Neural progenitor cell (in vitro differentiated cells): ENCODE data around the gene DISC1. TPM values are rescaled to one million over a fixed set of nuclear protein-coding genes. Genes with fewer than 3 reads are reported as not detected.

ENCODE experiments used
- DNase-seq: peaks from one replicate; pipeline ENCODE4 v3.0.0-alpha.2; 2016; ENCODE audit warnings: low spot score
- H2AFZ ChIP-seq: fragments of 200-600 bp; sonication (generic); replicated peaks from 2 replicates; pipeline ENCODE4 v1.6.1; 2016; ENCODE audit warnings: antibody characterized with exemption
- H3F3A ChIP-seq: fragments of 200-600 bp; sonication (generic); 2 replicates; pipeline ENCODE4 v1.6.1; 2016; ENCODE audit warnings: antibody characterized with exemption, low read depth
- H3K27ac ChIP-seq: fragments of 200-600 bp; sonication (generic); 2 replicates; pipeline ENCODE4 v1.5.1; 2016; ENCODE audit warnings: mild to moderate bottlenecking
- H3K27me3 ChIP-seq: fragments of 200-600 bp; sonication (generic); 2 replicates; pipeline ENCODE4 v1.6.1; 2016; ENCODE audit warnings: mild to moderate bottlenecking, moderate library complexity
- H3K36me3 ChIP-seq: fragments of 200-600 bp; sonication (generic); 2 replicates; pipeline ENCODE4 v1.5.1; 2016
- H3K4me1 ChIP-seq: fragments of 200-600 bp; sonication (generic); 2 replicates; pipeline ENCODE4 v1.6.1; 2016; ENCODE audit warnings: mixed run types
- H3K4me2 ChIP-seq: fragments of 200-600 bp; sonication (generic); 2 replicates; pipeline ENCODE4 v1.6.1; 2016
- H3K4me3 ChIP-seq: fragments of 200-600 bp; sonication (generic); 2 replicates; pipeline ENCODE4 v1.5.1; 2016
- H3K79me2 ChIP-seq: fragments of 200-600 bp; sonication (generic); 2 replicates; pipeline ENCODE4 v1.6.1; 2016; ENCODE audit warnings: low read depth
- H3K9ac ChIP-seq: fragments of 200-600 bp; sonication (generic); 2 replicates; pipeline ENCODE4 v1.6.1; 2016
- H3K9me3 ChIP-seq: fragments of 200-600 bp; sonication (generic); 2 replicates; pipeline ENCODE4 v1.5.1; 2016; ENCODE audit warnings: low read depth
- H4K20me1 ChIP-seq: fragments of 200-600 bp; sonication (generic); 2 replicates; pipeline ENCODE4 v1.6.1; 2016; ENCODE audit warnings: low read depth
- H3K27ac Mint-ChIP-seq: 3 replicates; pipeline ENCODE4 v1.8.0; 2021; ENCODE audit warnings: mixed read lengths
- H3K27me3 Mint-ChIP-seq: 2 replicates; pipeline ENCODE4 v1.8.0; 2022; ENCODE audit warnings: low read depth, mild to moderate bottlenecking, inconsistent platforms, moderate library complexity, mixed read lengths; ENCODE audit not compliant: insufficient read depth
- H3K36me3 Mint-ChIP-seq: 3 replicates; pipeline ENCODE4 v1.8.0; 2021; ENCODE audit warnings: mixed read lengths
- H3K4me1 Mint-ChIP-seq: 3 replicates; pipeline ENCODE4 v1.8.0; 2021; ENCODE audit warnings: mixed read lengths
- H3K4me3 Mint-ChIP-seq: 3 replicates; pipeline ENCODE4 v1.8.0; 2021; ENCODE audit warnings: mild to moderate bottlenecking, moderate library complexity, mixed read lengths
- H3K9me3 Mint-ChIP-seq: 3 replicates; pipeline ENCODE4 v1.8.0; 2020; ENCODE audit warnings: mixed read lengths
- EZH2 ChIP-seq: fragments of 200-600 bp; sonication (generic); IDR thresholded peaks from 2 replicates; pipeline ENCODE4 v1.6.1; 2017; ENCODE audit warnings: antibody characterized with exemption, mild to moderate bottlenecking, moderate library complexity
- EZH2phosphoT487 ChIP-seq: fragments of 200-600 bp; sonication (generic); IDR thresholded peaks from 2 replicates; pipeline ENCODE4 v1.6.1; 2017; ENCODE audit warnings: antibody characterized with exemption
- total RNA-seq: library from RNA; depleted of rRNA; stranded (reverse); fragments of >200 nt; gene quantifications from 2 replicates; pipeline ENCODE4 v1.2.3, GENCODE V29; 2015; ENCODE audit warnings: low replicate concordance
- TF ChIP-seq, protein P1 (sequence below): fragments of 200-600 bp; sonication (generic); IDR thresholded peaks from 2 replicates; pipeline ENCODE4 v1.5.1; 2017; ENCODE audit warnings: antibody characterized with exemption, mild to moderate bottlenecking

DISC1 gene
- total RNA-seq, 1 donor from 2014 or later, result 1.8 TPM

- Histone ChIP-seq H3K4me3 (no peak overlapping the region), H2AFZ (no peak overlapping the region), H3K9ac (no peak overlapping the region), H3K4me1 (no peaks in the 10 kb centered on the region), H3K36me3 (no peaks in the 10 kb centered on the region), H3K27ac (no peak overlapping the region), H3K27me3 (no peaks in the 10 kb centered on the region), H3F3A (no peaks in the 10 kb centered on the region), H3K9me3 (peaks cover under 1% of the 10 kb centered on the region), H4K20me1 (no peaks in the 10 kb centered on the region), H3K4me2 (no peak overlapping the region), H3K79me2 (no peaks in the 10 kb centered on the region)
- no peak overlapping the region for H3K27ac Mint-ChIP-seq
- H3K4me1 Mint-ChIP-seq, result peaks cover 4% of the 10 kb centered on the region
- no peaks in the 10 kb centered on the region for H3K27me3 Mint-ChIP-seq
- TF ChIP-seq EZH2phosphoT487 (no peak), EZH2 (no peak)
- TF ChIP-seq, protein P1, sequence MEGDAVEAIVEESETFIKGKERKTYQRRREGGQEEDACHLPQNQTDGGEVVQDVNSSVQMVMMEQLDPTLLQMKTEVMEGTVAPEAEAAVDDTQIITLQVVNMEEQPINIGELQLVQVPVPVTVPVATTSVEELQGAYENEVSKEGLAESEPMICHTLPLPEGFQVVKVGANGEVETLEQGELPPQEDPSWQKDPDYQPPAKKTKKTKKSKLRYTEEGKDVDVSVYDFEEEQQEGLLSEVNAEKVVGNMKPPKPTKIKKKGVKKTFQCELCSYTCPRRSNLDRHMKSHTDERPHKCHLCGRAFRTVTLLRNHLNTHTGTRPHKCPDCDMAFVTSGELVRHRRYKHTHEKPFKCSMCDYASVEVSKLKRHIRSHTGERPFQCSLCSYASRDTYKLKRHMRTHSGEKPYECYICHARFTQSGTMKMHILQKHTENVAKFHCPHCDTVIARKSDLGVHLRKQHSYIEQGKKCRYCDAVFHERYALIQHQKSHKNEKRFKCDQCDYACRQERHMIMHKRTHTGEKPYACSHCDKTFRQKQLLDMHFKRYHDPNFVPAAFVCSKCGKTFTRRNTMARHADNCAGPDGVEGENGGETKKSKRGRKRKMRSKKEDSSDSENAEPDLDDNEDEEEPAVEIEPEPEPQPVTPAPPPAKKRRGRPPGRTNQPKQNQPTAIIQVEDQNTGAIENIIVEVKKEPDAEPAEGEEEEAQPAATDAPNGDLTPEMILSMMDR, result no peak
- no peak for DNase-seq
- H3K9me3 Mint-ChIP-seq, result peaks cover 13% of the 10 kb centered on the region
- H3K36me3 Mint-ChIP-seq, result no peaks in the 10 kb centered on the region
- H3K4me3 Mint-ChIP-seq, result no peak overlapping the region
Observed at GRCh38 chr1:231674575-231674974, 48.0 kb downstream of the DISC1 start.

- Histone ChIP-seq H2AFZ (no peak overlapping the region), H3K4me3 (no peak overlapping the region), H3K79me2 (no peaks in the 10 kb centered on the region), H3K27ac (no peak overlapping the region), H3K4me1 (no peaks in the 10 kb centered on the region), H3K9me3 (no peaks in the 10 kb centered on the region), H3K27me3 (no peaks in the 10 kb centered on the region), H3K4me2 (no peak overlapping the region), H4K20me1 (no peaks in the 10 kb centered on the region), H3F3A (no peaks in the 10 kb centered on the region), H3K36me3 (no peaks in the 10 kb centered on the region), H3K9ac (no peak overlapping the region)
- H3K27ac Mint-ChIP-seq, result no peak overlapping the region
- no peak for TF ChIP-seq EZH2phosphoT487
- TF ChIP-seq EZH2, result no peak
- TF ChIP-seq, protein P1, result no peak
- no peaks in the 10 kb centered on the region for H3K27me3 Mint-ChIP-seq
- DNase-seq, result no peak
- H3K9me3 Mint-ChIP-seq, result no peaks in the 10 kb centered on the region
- no peak overlapping the region for H3K4me3 Mint-ChIP-seq
- H3K36me3 Mint-ChIP-seq, result no peaks in the 10 kb centered on the region
- peaks cover 4% of the 10 kb centered on the region for H3K4me1 Mint-ChIP-seq
Observed at GRCh38 chr1:231676487-231676886, 49.9 kb downstream of the DISC1 start.

DNA sequence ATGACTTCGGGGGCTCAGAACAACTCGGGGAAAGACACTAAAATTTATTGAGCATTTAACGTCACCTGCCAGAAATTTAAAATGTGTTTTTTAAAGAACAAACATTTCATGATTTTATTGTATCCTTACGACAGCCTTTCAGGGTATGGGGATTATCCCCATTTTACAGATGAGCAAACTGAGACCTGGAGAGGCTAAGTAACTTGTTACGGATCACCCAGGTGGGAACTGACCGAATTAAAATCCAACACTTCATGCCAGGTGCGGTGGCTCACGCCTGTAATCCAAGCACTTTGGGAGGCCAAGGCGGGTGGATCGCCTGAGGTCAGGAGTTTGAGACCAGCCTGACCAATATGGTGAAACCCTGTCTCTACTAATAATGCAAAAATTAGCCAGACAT, 50.9 kb downstream of the DISC1 start:
- Mint-ChIP-seq H3K36me3 (no peaks in the 10 kb centered on the region), H3K4me1 (peaks cover 4% of the 10 kb centered on the region), H3K27me3 (no peaks in the 10 kb centered on the region), H3K27ac (no peak overlapping the region), H3K9me3 (no peaks in the 10 kb centered on the region), H3K4me3 (no peak overlapping the region)
- no peak for TF ChIP-seq EZH2
- no peak for TF ChIP-seq EZH2phosphoT487
- TF ChIP-seq, protein P1, result no peak
- Histone ChIP-seq H3K9ac (no peak overlapping the region), H3K4me2 (no peak overlapping the region), H4K20me1 (no peaks in the 10 kb centered on the region), H3K36me3 (no peaks in the 10 kb centered on the region), H3K4me1 (no peaks in the 10 kb centered on the region), H3K27ac (no peak overlapping the region), H3K79me2 (no peaks in the 10 kb centered on the region), H3K4me3 (no peak overlapping the region), H3K9me3 (no peaks in the 10 kb centered on the region), H3K27me3 (no peaks in the 10 kb centered on the region), H3F3A (no peaks in the 10 kb centered on the region), H2AFZ (no peak overlapping the region)
- no peak for DNase-seq
